H1 (cell line): ENCODE data around the gene LBHD1. TPM values are rescaled to one million over a fixed set of nuclear protein-coding genes. Genes with fewer than 3 reads are reported as not detected.

Experiments
- CTCF ChIA-PET: fragments of 300-600 bp; sonication (Branson Sonifier 250); formaldehyde crosslinking; loops from one replicate; lab custom pipeline; 2021; ENCODE audit not compliant: partially characterized antibody; lab: Charles Lee
- POLR2A ChIA-PET: fragments of 300-600 bp; sonication (Branson Sonifier 250); formaldehyde crosslinking; loops from one replicate; lab custom pipeline; 2021; ENCODE audit warnings: inconsistent platforms; ENCODE audit not compliant: partially characterized antibody; lab: Charles Lee
- DNase-seq, 2 experiments: peaks; one replicate each; pipeline versions ENCODE4 v3.0.0 to v3.0.0-alpha.2; 2010 to 2022; ENCODE audit warnings: low spot score in 2 of 2, low read depth in 1 of 2, mixed read lengths in 1 of 2
- FAIRE-seq: peaks from 2 replicates; lab custom pipeline; 2011; peaks lifted over from hg19 to GRCh38; lab: Jason Lieb, UNC
- H2AFZ ChIP-seq: 2 replicates; pipeline ENCODE4 v1.8.1; 2012; ENCODE audit warnings: low read length, inconsistent platforms
- H2AK5ac ChIP-seq: 2 replicates; pipeline ENCODE4 v1.6.1; 2013; ENCODE audit warnings: low read depth, low read length
- H2BK120ac ChIP-seq: replicated peaks from 2 replicates; pipeline ENCODE3; 2013; ENCODE audit warnings: low read depth, low read length, inconsistent platforms
- H2BK12ac ChIP-seq: 2 replicates; pipeline ENCODE4 v1.6.1; 2013; ENCODE audit warnings: low read depth, low read length
- H2BK15ac ChIP-seq: 2 replicates; pipeline ENCODE4 v1.6.1; 2013; ENCODE audit warnings: low read length
- H2BK20ac ChIP-seq: 2 replicates; pipeline ENCODE4 v1.6.1; 2013; ENCODE audit warnings: low read length
- H2BK5ac ChIP-seq: 2 replicates; pipeline ENCODE4 v1.6.1; 2013; ENCODE audit warnings: low read depth, low read length
- H3K14ac ChIP-seq: 2 replicates; pipeline ENCODE4 v1.6.1; 2013; ENCODE audit warnings: inconsistent platforms; ENCODE audit not compliant: insufficient read length
- H3K18ac ChIP-seq: 2 replicates; pipeline ENCODE4 v1.6.1; 2013; ENCODE audit warnings: low read length; ENCODE audit errors: extremely low read depth
- H3K23ac ChIP-seq: 2 replicates; pipeline ENCODE4 v1.6.1; 2013; ENCODE audit warnings: inconsistent platforms; ENCODE audit not compliant: insufficient read length
- H3K23me2 ChIP-seq: 2 replicates; pipeline ENCODE4 v1.6.1; 2013; ENCODE audit warnings: low read depth, low read length
- H3K27ac ChIP-seq: 2 replicates; pipeline ENCODE4 v1.6.1; 2011; ENCODE audit warnings: low read depth, low read length, inconsistent platforms
- H3K27me3 ChIP-seq, 4 experiments: replicated peaks in 1 of 4; 1 replicate in 1 of 4; 2 replicates in 3 of 4; pipeline versions ENCODE4 v1.6.1 to v1.8.1; 2011 to 2013; ENCODE audit warnings: low read length in 3 of 4, mild to moderate bottlenecking in 3 of 4, inconsistent platforms in 2 of 4, mixed read lengths in 2 of 4, moderate library complexity in 1 of 4; ENCODE audit not compliant: control insufficient read depth in 3 of 4, insufficient read depth in 3 of 4; ENCODE audit errors: extremely low read depth in 1 of 4
- H3K36me3 ChIP-seq, 4 experiments: 2 replicates each; pipeline versions ENCODE4 v1.6.1 to v1.8.1; 2011 to 2013; ENCODE audit warnings: mild to moderate bottlenecking in 4 of 4, low read length in 3 of 4, moderate library complexity in 2 of 4, control low read depth in 1 of 4, inconsistent platforms in 1 of 4; ENCODE audit not compliant: insufficient read depth in 4 of 4, control insufficient read depth in 2 of 4
- H3K4ac ChIP-seq: replicated peaks from 2 replicates; pipeline ENCODE3; 2013; ENCODE audit warnings: low read length, low read depth, mixed read lengths, inconsistent platforms; ENCODE audit not compliant: insufficient read length
- H3K4me1 ChIP-seq, 4 experiments: replicated peaks in 1 of 4; 1 replicate in 1 of 4; 2 replicates in 3 of 4; pipeline versions ENCODE4 v1.6.1 to v1.8.1; 2011 to 2013; ENCODE audit warnings: low read length in 3 of 4, inconsistent platforms in 2 of 4, mixed read lengths in 1 of 4; ENCODE audit not compliant: insufficient read depth in 4 of 4, control insufficient read depth in 3 of 4
- H3K4me2 ChIP-seq, 2 experiments: 2 replicates each; pipeline versions ENCODE4 v1.6.1 to v1.8.1; 2011 to 2013; ENCODE audit warnings: low read depth in 2 of 2, low read length in 2 of 2, control low read depth in 1 of 2, inconsistent platforms in 1 of 2, mild to moderate bottlenecking in 1 of 2; ENCODE audit not compliant: insufficient read depth in 1 of 2
- H3K4me3 ChIP-seq, 4 experiments: fragments of 200-600, 300-600 bp in 1 of 4; sonication (generic), shearing (Covaris generic), sonication (Bioruptor Twin) in 1 of 4; 2 replicates each; pipeline versions ENCODE4 v1.5.1 to v1.8.1; 2011 to 2016; ENCODE audit warnings: low read length in 4 of 4, low read depth in 3 of 4, control low read depth in 2 of 4, inconsistent platforms in 2 of 4, mild to moderate bottlenecking in 2 of 4, mixed read lengths in 1 of 4, moderate library complexity in 1 of 4; ENCODE audit not compliant: insufficient read depth in 2 of 4; ENCODE audit errors: extremely low read depth in 1 of 4
- H3K56ac ChIP-seq: replicated peaks from 2 replicates; pipeline ENCODE3; 2013; ENCODE audit warnings: low read depth, mild to moderate bottlenecking, mixed read lengths, low read length, inconsistent platforms; ENCODE audit not compliant: insufficient read length
- H3K79me1 ChIP-seq: 2 replicates; pipeline ENCODE4 v1.6.1; 2013; ENCODE audit warnings: low read depth, low read length, control low read depth
- H3K79me2 ChIP-seq, 2 experiments: 2 replicates each; pipeline versions ENCODE4 v1.6.1 to v1.8.1; 2012 to 2013; ENCODE audit warnings: low read length in 2 of 2, mild to moderate bottlenecking in 2 of 2, inconsistent platforms in 1 of 2; ENCODE audit not compliant: insufficient read depth in 2 of 2, control insufficient read depth in 1 of 2
- H3K9ac ChIP-seq, 4 experiments: replicated peaks in 1 of 4; 1 replicate in 1 of 4; 2 replicates in 3 of 4; pipeline versions ENCODE4 v1.6.1 to v1.8.1; 2011 to 2013; ENCODE audit warnings: low read depth in 3 of 4, low read length in 3 of 4, control low read depth in 2 of 4, mild to moderate bottlenecking in 2 of 4, moderate library complexity in 2 of 4, inconsistent platforms in 1 of 4; ENCODE audit errors: extremely low read depth in 1 of 4
- H3K9me3 ChIP-seq, 2 experiments: 2 replicates each; pipeline versions ENCODE4 v1.6.1 to v1.8.1; 2012 to 2013; ENCODE audit warnings: mild to moderate bottlenecking in 2 of 2, moderate library complexity in 2 of 2, control low read depth in 1 of 2, inconsistent platforms in 1 of 2, low read depth in 1 of 2, low read length in 1 of 2, mixed read lengths in 1 of 2; ENCODE audit not compliant: insufficient read depth in 2 of 2
- H4K20me1 ChIP-seq, 2 experiments: replicated peaks in 1 of 2; 2 replicates each; pipeline versions ENCODE3 to v1.8.1; 2011 to 2013; ENCODE audit warnings: inconsistent platforms in 2 of 2, low read length in 2 of 2, mild to moderate bottlenecking in 1 of 2; ENCODE audit not compliant: insufficient read depth in 2 of 2, control insufficient read depth in 1 of 2
- H4K5ac ChIP-seq: 2 replicates; pipeline ENCODE4 v1.6.1; 2013; ENCODE audit warnings: low read length, low read depth, mixed read lengths, inconsistent platforms; ENCODE audit not compliant: insufficient read length
- H4K8ac ChIP-seq: 2 replicates; pipeline ENCODE4 v1.8.0; 2013; ENCODE audit warnings: mild to moderate bottlenecking, moderate library complexity, low read length, inconsistent platforms; ENCODE audit not compliant: insufficient read depth; ENCODE audit errors: extremely low read depth
- H4K91ac ChIP-seq: replicated peaks from 2 replicates; pipeline ENCODE3; 2013; ENCODE audit warnings: low read length, mixed read lengths, inconsistent platforms; ENCODE audit not compliant: insufficient read length
- CREB1 ChIP-seq: IDR thresholded peaks from 2 replicates; pipeline ENCODE4 v1.6.1; 2012; ENCODE audit warnings: inconsistent platforms
- E2F6 ChIP-seq: IDR thresholded peaks from 2 replicates; pipeline ENCODE4 v1.6.1; 2012; ENCODE audit warnings: inconsistent platforms
- HDAC2 ChIP-seq, 2 experiments: fragments of 300-600 bp in 1 of 2; sonication (generic) in 1 of 2; IDR thresholded peaks; 2 replicates each; pipeline ENCODE4 v1.6.1; 2011 to 2012; ENCODE audit warnings: low read depth in 2 of 2, low read length in 2 of 2, mild to moderate bottlenecking in 2 of 2, moderate library complexity in 2 of 2, borderline replicate concordance in 1 of 2, inconsistent platforms in 1 of 2
- HDAC6 ChIP-seq: IDR thresholded peaks from one replicate; pipeline ENCODE4 v1.7.1; 2012; ENCODE audit warnings: low read depth, mild to moderate bottlenecking, inconsistent platforms, low read length, moderate library complexity
- KDM5A ChIP-seq: fragments of 200-600 bp; IDR thresholded peaks from 2 replicates; pipeline ENCODE4 v1.7.1; 2012; ENCODE audit warnings: mild to moderate bottlenecking, low read length, inconsistent platforms, mixed read lengths
- NANOG ChIP-seq: IDR thresholded peaks from 2 replicates; pipeline ENCODE4 v1.6.1; 2011; ENCODE audit warnings: low read length, low read depth, mild to moderate bottlenecking, inconsistent platforms; ENCODE audit not compliant: insufficient read depth, poor library complexity, severe bottlenecking
- NRF1 ChIP-seq: IDR thresholded peaks from 2 replicates; pipeline ENCODE4 v1.6.1; 2011; ENCODE audit warnings: mild to moderate bottlenecking, low read depth, low read length, improper control_type of control experiment
- RAD21 ChIP-seq, 2 experiments: IDR thresholded peaks in 1 of 2; conservative IDR thresholded peaks in 1 of 2; 2 replicates each; pipeline ENCODE4 v1.6.1; 2011; ENCODE audit warnings: low read depth in 2 of 2, low read length in 2 of 2, improper control_type of control experiment in 1 of 2, inconsistent platforms in 1 of 2, mild to moderate bottlenecking in 1 of 2, moderate library complexity in 1 of 2
- SIRT6 ChIP-seq: IDR thresholded peaks from one replicate; pipeline ENCODE4 v1.7.1; 2012; ENCODE audit warnings: low read length, inconsistent platforms
- SP1 ChIP-seq: IDR thresholded peaks from 2 replicates; pipeline ENCODE4 v1.6.1; 2011; ENCODE audit warnings: low read depth, low read length
- TCF12 ChIP-seq: IDR thresholded peaks from 2 replicates; pipeline ENCODE4 v1.6.1; 2011; ENCODE audit warnings: low read depth, mild to moderate bottlenecking, low read length
- ZNF274 ChIP-seq: IDR thresholded peaks from 2 replicates; pipeline ENCODE4 v1.7.0; 2012; ENCODE audit warnings: low read length, borderline replicate concordance; ENCODE audit errors: extremely low read depth
- WGBS, 2 experiments: shearing (Covaris generic) in 1 of 2; methylation state at CpG; one replicate each; pipeline versions ENCODE4 v1.1.6 to v1.1.7; 2013 to 2015; ENCODE audit warnings: low lambda C conversion rate in 2 of 2, mixed read lengths in 2 of 2, inconsistent platforms in 1 of 2, low coverage in 1 of 2, missing lambda C conversion rate in 1 of 2; ENCODE audit not compliant: insufficient replicate concordance in 2 of 2, insufficient coverage in 1 of 2, insufficient read length in 1 of 2; ENCODE audit errors: extremely low coverage in 1 of 2, missing lambda C conversion rate in 1 of 2; 5-methylcytosine and 5-hydroxymethylcytosine counted together
- polyA plus RNA-seq, 7 experiments: library from polyadenylated mRNA; depleted of rRNA in 3 of 7; stranded (reverse) in 5 of 7; unstranded in 2 of 7; fragments of >200 nt in 5 of 7; fragments of 200-250 nt in 2 of 7; gene quantifications; 1 replicate in 5 of 7; 2 replicates in 1 of 7; 4 replicates in 1 of 7; pipeline versions ENCODE4 v1.2.1 to v1.2.3, GENCODE V29; 2011 to 2013; ENCODE audit warnings: missing spikeins in 2 of 7, mixed read lengths in 2 of 7
- total RNA-seq: library from RNA; stranded (reverse); fragmentation: NEBNext Ultra II Directional; extraction: Animal tissue kit (Norgen Biotek cat#: 25700); gene quantifications from 2 replicates; pipeline ENCODE4 v1.2.1, GENCODE V29; 2021

The LBHD1 gene
- total and polyA plus RNA-seq, 2 of the 8 experiments (the other 6 are each of a cell fraction or from before 2014, with no cell fraction given): 2.3 to 5.2 TPM

GRCh38 chr11:62656796-62657429 is 15.2 kb downstream of the LBHD1 start:
- Histone ChIP-seq H4K5ac (no peak overlapping the region), H2BK20ac (no peak overlapping the region), H3K79me2 (peaks cover 3 to 11% of the 10 kb centered on the region in 2 experiments), H3K27me3 (no peaks in the 10 kb centered on the region), H4K91ac (no peak overlapping the region), H3K18ac (no peak overlapping the region), H4K20me1 (peaks cover 0 to 4% of the 10 kb centered on the region in 2 experiments), H3K36me3 (peaks cover 0 to 5% (median 2%) of the 10 kb centered on the region in 4 experiments; a peak in 2 of 8 replicates), H3K9me3 (no peaks in the 10 kb centered on the region), H2AFZ (no peak overlapping the region), H2BK12ac (no peak overlapping the region), H3K56ac (no peak overlapping the region), H2AK5ac (no peak overlapping the region), H2BK15ac (no peak overlapping the region), H3K27ac (no peak overlapping the region), H3K23ac (no peak overlapping the region), H3K4me1 (no peaks in the 10 kb centered on the region), H3K23me2 (peaks cover 3% of the 10 kb centered on the region), H3K4me3 (no peak overlapping the region), H2BK5ac (no peak overlapping the region), H3K79me1 (no peaks in the 10 kb centered on the region), H2BK120ac (no peak overlapping the region), H3K4ac (no peak overlapping the region), H3K9ac (no peak overlapping the region), H3K14ac (no peak overlapping the region), H3K4me2 (no peak overlapping the region), H4K8ac (no peak overlapping the region)
- ChIA-PET POLR2A (interaction anchor here (0.9 to 50.4 kb wide), 10 partner anchors 10 to 217 kb away, joined by 3 to 2041 read pairs (median 3); partner anchors contain the start of genes BSCL2, C11orf98, CSKMT and GANAB), CTCF (interaction anchor here (1.1 to 2.0 kb wide), 2 partner anchors 24 to 232 kb away, joined by 4 read pairs; no protein-coding TSS in a partner anchor)
- WGBS, 2 experiments: 90% methylated on average over 5 of the region's 5 CpGs; no CpG with 5 or more reads in 1 of the 2 experiments
- DNase-seq (no peak), FAIRE-seq (no peak)
- TF ChIP-seq CREB1 (no peak), HDAC6 (no peak), NANOG (no peak), SP1 (no peak), SIRT6 (no peak), NRF1 (no peak), HDAC2 (IDR thresholded peaks at IDR 0.05; ENCODE audit: borderline replicate concordance in 1 of 2, low read depth in 2 of 2, low read length in 2 of 2) (no peak), KDM5A (no peak), E2F6 (no peak), TCF12 (no peak), RAD21 (IDR thresholded peaks at IDR 0.05 in 1 of 2, conservative IDR thresholded peaks at IDR 0.05 in 1 of 2; ENCODE audit: low read depth in 2 of 2, low read length in 2 of 2) (no peak), ZNF274 (no peak)
